Activated naive CD4-positive, alpha-beta T cell treated with anti-CD3 and anti-CD28 coated beads, Interleukin-2, amount 10 ng/mL, durations not matched to agents 7 days and 5 days (primary cell): ENCODE data around the gene POLR2L.

Source experiments
- CTCF ChIA-PET: fragments of 350-600 bp; sonication (Branson Sonifier 250); formaldehyde crosslinking; loops from one replicate; lab custom pipeline; 2021; ENCODE audit warnings: antibody characterized with exemption; lab: Charles Lee
- DNase-seq: peaks from one replicate; pipeline ENCODE4 v3.0.0-alpha.2; 2020
- H3K27ac Mint-ChIP-seq: one replicate; pipeline ENCODE4 v1.8.0; 2021; ENCODE audit warnings: mild to moderate bottlenecking, moderate library complexity, mixed read lengths
- H3K27me3 Mint-ChIP-seq: one replicate; pipeline ENCODE4 v1.8.0; 2021; ENCODE audit warnings: mild to moderate bottlenecking, mixed read lengths
- H3K36me3 Mint-ChIP-seq: one replicate; pipeline ENCODE4 v1.8.0; 2021; ENCODE audit warnings: mixed read lengths
- H3K4me1 Mint-ChIP-seq: one replicate; pipeline ENCODE4 v1.8.0; 2021; ENCODE audit warnings: mixed read lengths
- H3K4me3 Mint-ChIP-seq: one replicate; pipeline ENCODE4 v1.8.0; 2021; ENCODE audit warnings: mild to moderate bottlenecking, moderate library complexity, mixed read lengths
- H3K9me3 Mint-ChIP-seq: one replicate; pipeline ENCODE4 v1.8.0; 2021; ENCODE audit warnings: mixed read lengths

Gene POLR2L

GRCh38 chr11:792873-793272 lies 49.5 kb downstream of the POLR2L start:
- no peak overlapping the region for H3K27ac Mint-ChIP-seq
- no peak overlapping the region for H3K4me3 Mint-ChIP-seq
- peaks cover 7% of the 10 kb centered on the region for H3K27me3 Mint-ChIP-seq
- CTCF ChIA-PET = interaction anchor here (1.2 kb wide), 1 partner anchor 15 kb away, joined by 3 read pairs; no protein-coding TSS in a partner anchor
- H3K4me1 Mint-ChIP-seq = peaks cover 21% of the 10 kb centered on the region
- no peak for DNase-seq
- peaks cover 10% of the 10 kb centered on the region for H3K36me3 Mint-ChIP-seq
- H3K9me3 Mint-ChIP-seq = no peaks in the 10 kb centered on the region

- Mint-ChIP-seq H3K36me3 (peaks cover 10% of the 10 kb centered on the region), H3K27me3 (peaks cover 7% of the 10 kb centered on the region), H3K9me3 (no peaks in the 10 kb centered on the region), H3K4me1 (peaks cover 22% of the 10 kb centered on the region), H3K4me3 (no peak overlapping the region), H3K27ac (no peak overlapping the region)
- DNase-seq = no peak
- CTCF ChIA-PET = no interaction called here
Measured at GRCh38 chr11:792535-792821, 49.9 kb downstream of the POLR2L start.

GRCh38 chr11:791658-792534 lies 50.4 kb downstream of the POLR2L start:
- CTCF ChIA-PET = no interaction called here
- no peak for DNase-seq
- Mint-ChIP-seq H3K27ac (no peak overlapping the region), H3K27me3 (peaks cover 7% of the 10 kb centered on the region), H3K4me1 (peaks cover 19% of the 10 kb centered on the region), H3K36me3 (peaks cover 10% of the 10 kb centered on the region), H3K9me3 (no peaks in the 10 kb centered on the region), H3K4me3 (no peak overlapping the region)

GRCh38 chr11:790721-791564 lies 51.4 kb downstream of the POLR2L start:
- H3K4me3 Mint-ChIP-seq = no peak overlapping the region
- H3K36me3 Mint-ChIP-seq = peaks cover 10% of the 10 kb centered on the region
- CTCF ChIA-PET = no interaction called here
- H3K4me1 Mint-ChIP-seq = peaks cover 14% of the 10 kb centered on the region
- peak overlapping the region; percentile 60 for H3K27ac Mint-ChIP-seq
- H3K9me3 Mint-ChIP-seq = no peaks in the 10 kb centered on the region
- H3K27me3 Mint-ChIP-seq = peaks cover 7% of the 10 kb centered on the region
- DNase-seq = no peak

- DNase-seq = peak; percentile 65
- peaks cover 10% of the 10 kb centered on the region for H3K36me3 Mint-ChIP-seq
- peaks cover 7% of the 10 kb centered on the region for H3K27me3 Mint-ChIP-seq
- H3K9me3 Mint-ChIP-seq = no peaks in the 10 kb centered on the region
- peak within 1 kb of the TSS; percentile 31 for H3K4me3 Mint-ChIP-seq
- H3K27ac Mint-ChIP-seq = no peak within 1 kb of the TSS
- CTCF ChIA-PET = interaction anchor here (1.0 kb wide), 1 partner anchor 12 kb away, joined by 4 read pairs; no protein-coding TSS in a partner anchor
- H3K4me1 Mint-ChIP-seq = peaks cover 10% of the 10 kb centered on the region
Measured at GRCh38 chr11:789943-790342, 52.4 kb downstream of the POLR2L start, which contains the start of gene CEND1. CEND1 (minus strand) TSS chr11:790090; CDS start chr11:788576, 1,514 bp downstream.
